GM04503 (cell line): ENCODE results near the gene COL18A1.
"Not testable (repeated sequence)": the region's sequence is repeated elsewhere in the genome, so short reads cannot be mapped to it uniquely, and the experiment has no call there.

Experiments used
- DNase-seq: peaks from one replicate; pipeline ENCODE4 v3.0.0-alpha.2; 2012; ENCODE audit warnings: low read depth

Gene COL18A1

DNA sequence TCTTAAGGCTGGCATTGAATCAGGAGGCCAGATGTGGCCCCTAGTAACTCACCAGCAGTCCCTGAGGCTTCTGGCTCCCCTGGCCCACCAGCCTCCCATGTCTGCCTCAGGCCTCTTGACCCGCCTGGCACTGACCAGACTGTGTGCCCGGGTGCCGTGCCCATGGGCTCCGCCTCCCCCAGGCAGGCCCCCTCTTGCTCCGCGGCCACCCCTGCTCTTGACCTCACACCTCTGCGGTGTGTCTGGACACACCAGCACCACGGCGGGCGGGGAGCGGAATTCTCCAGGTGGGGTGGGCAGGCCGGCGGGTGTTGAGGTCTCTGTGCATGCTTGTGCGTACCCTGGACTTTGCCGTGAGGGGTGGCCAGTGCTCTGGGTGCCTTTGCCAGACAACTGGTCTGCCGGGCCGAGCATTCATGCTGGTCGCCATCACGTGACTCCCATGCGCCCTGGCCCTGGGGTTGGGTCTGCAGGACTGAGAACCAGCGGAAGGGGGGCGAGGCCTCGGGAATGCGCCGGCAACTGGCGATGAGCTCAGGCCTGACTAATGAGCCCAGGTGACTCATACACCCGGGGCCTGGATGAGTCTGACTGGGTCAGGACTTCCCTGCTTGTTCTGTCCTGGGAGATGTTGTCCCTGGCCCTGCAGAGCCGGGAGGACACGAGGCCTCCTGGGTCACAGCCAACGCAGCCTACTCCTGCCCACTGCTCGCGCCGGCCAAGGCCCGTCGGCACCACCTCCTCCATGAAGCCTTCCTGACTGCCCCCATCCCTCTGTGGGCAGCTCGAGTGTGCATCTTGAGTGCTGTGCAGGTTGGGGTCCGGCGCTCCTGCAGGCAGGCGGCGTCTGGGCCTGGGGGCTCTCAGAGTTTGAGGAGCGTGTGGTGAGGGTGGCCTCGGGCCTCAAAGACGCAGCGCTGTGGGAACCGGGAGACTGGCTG is 22.6 kb downstream of the COL18A1 start:
- peak; percentile 85 for DNase-seq

DNA sequence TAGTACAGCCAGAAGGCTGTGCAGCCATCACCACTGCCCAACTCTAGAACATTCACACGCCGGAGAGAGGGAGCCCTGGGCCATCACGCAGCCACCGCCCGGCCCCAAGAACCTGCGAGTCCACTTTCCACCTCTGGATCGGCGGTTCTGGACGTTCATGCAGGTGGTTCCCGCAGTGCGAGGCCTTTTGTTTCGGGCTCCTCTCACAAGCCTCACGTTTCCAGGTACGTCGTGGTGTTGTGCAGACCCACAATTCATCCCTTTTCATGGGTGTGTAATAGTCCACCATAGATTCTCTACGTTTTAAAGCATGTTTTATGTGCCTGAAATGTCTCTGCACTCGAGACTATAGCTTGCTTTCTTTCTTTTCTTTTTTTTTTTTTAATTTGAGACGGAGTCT is 23.6 kb downstream of the COL18A1 start:
- DNase-seq: no peak

DNA sequence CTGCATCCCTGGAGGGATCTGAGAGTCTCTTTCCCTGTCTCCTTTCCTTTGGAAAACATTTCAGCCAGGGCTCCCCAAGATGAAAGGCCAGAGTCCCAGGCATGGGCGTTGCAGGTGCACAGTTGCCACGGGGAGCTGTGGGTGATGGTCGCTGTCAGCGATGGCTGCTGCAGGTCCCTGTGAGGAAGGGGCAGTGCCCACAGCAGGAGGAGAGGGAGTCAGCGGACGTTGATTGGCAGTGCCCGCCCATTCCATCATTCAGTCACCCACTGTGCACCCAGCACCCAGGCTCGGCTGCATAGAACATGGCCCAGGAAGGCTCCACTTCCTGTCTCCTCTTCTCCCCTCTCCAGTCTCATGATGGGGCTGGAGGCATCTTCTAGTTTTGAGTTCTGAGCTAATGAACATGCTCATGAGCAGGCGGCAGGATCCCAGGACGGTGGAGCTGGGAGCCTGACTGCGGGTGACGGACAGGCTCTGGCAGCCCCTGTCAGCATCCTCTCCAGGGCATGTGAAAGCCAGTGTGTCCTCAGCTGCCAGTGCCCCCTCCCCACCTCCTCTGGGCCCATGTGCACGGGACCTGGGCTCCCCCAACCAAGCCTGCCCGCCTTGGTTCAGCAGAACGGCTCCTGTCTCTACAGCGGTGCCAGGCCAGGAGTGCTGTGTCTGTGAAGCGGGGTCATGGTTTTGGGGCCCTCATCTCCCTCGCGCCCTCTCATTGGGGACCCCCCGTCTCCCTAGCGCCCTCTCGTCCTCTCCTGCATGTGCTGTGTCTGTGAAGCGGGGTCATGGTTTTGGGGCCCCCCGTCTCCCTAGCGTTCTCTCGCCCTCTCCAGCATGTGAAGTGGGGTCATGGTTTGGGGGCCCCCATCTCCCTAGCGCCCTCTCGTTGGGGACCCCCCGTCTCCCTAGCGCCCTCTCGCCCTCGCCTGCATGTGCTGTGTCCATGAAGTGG is 24.5 kb downstream of the COL18A1 start:
- no peak for DNase-seq

DNA sequence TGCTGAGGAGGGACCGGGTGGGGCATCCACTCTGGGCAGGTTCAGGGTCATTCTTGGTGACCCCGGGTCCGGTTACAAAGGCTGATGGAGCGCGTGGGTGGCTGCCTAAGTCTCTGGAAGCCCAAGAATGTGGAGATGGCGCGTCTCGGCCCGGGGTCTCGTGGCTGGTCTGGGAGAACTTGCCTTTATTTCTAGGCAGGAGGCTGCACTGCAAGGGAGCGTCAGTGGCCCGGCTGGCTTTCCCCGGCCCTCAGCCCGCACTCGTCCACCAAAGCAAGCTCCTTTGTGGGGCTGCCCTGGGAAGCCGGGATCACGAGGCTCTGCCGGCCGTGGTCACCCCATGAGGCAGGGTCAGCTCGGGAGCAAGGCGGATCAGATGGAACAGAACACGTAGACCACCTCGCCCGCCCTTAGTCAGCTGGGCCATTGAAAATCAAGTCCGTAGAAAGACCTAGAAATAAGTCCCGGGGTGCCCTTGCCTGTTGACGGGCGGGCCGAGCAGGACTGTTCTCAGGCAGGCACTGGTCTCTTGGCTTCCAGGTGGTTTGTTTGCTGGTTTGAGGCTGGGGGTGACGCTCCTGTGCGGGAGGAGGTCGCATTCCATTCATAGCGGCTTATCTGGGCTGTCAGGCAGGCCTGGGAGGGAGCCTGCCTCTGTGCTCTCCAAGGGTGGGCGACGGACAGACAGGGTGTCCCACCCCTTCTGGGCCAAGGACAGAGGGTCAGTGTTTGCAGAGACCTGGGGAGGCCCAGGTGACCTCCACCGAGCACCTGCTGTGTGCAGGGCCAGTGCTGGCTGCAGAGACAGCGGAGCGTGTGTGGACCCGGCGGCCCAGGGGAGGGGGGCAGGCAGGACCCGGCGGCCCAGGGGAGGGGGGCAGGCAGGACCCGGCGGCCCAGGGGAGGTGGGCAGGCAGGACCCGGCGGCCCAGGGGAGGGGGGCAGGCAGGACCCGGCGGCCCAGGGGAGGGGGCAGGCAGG is 25.8 kb downstream of the COL18A1 start:
- DNase-seq: no peak

DNA sequence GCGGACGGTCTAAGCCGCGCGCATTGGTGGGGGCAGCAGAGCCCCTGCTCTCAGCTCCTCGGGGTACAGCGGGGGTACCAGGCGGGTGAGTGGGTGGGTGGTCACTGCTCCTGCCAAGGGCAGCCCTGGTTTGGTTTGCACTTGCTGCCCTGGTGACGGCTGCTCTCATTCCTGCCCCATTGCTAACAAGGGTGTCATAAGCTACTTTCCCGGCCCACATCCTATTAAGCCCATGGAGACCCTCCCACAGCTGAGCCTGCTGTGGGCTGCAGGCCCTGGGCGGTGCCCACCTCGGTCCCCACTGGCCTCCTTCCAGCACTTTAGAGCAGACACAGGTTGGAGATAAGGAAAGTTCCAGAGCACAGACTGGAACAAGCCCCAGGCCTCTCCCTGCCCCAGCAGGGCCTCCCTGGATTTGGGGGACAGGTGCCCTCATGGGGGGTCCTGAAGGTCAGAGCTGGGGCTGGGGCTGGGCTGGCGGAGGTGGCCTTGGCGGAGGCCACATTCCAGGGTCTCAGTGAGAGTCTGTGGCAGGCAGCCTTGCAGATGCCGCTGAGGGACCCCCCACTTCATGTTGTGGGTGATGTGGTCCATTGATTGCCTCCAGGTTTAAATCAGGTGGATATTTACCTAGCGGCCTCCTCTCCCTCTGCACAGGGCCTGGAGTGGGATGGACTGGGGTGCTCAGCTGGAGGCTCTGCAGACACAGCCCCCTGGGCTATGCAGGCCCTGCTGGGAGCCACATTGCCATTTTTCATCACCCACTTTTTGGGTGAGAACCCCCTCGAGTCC is 27.0 kb downstream of the COL18A1 start:
- no peak for DNase-seq

DNA sequence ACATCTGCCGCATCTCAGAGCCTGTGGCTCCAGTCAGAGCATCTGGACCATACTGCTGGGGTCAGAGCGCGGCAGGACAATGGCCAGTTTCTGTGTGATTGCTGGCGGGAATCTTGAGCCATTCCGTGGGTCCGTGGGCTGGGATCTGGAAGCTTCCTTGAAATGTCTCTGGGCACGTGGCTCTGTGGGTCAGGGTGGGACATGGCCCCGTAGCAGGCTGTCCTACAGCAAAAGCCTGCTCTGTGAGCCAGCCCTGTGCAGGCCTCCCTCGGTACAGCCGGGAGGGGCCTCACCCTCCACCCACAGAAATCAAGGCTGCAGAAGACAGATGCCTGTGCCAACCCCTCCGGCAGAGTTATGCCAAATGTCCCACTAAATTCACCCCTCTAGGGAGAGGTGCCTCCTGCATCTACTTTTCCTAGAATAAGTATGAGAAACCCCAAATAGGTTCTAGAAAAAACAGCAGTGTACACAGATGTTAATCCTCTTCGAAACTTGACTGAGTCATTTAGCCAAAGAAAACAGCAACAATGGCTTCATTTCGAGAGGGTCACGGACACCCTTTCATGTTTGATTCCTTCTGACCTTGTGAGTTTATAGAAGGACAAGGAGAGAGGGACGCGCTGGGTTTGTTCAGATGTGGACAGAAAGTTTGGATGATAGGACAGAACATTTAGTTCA is 27.8 kb downstream of the COL18A1 start:
- no peak for DNase-seq

DNA sequence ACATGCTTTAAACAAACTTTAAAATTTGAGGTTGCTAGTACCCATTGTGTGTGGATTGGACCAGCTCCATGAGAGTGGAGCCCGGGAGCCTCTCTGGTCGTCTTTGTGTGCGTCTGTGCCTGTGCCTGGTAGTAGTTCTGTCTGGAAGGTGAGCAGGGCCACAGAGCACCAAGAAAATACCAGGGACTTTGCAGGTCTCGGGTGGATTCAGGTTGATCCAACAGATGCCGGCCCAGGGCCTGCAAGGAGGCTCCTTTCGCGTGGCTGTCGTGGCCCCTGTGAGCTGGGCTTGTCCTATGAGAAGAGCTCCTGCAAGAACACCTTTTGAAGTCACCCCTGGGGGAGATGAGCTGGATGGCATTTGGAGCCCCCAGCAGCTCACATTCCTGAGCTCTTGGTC is 28.3 kb downstream of the COL18A1 start:
- DNase-seq: no peak

DNA sequence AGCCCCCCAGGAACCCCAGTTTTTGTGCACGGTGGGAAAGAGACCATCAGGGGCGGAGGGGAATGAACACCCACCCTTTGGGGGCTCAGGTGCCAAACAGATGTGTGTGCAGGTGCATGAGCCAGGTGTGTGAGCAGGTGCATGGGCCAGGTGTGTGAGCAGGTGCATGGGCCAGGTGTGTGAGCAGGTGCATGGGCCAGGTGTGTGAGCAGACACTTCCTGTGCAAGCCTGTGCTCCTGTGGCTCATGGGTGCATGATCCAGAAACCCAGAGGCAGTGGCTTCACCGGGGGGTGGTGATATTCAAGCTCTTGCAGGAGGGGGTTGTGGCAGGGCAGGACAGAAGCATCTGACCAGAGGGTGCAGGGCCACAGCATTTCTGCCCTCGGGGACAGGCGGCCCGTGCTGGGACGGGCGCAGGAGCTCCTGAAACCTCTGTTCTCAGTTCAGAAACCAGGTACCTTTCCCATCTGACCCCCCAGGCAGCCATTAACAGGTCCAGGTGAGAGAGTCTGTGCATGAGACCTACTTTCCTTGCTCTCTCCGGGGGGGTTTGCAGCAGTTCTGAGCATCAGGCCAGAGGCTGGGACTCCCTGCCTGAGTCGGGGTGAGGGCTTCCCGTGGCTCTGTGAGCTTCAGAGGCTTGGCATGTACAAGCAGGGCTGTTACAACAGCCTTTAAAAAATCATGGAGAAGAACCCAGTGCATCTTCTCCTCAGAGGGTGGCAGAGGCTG is 29.1 kb downstream of the COL18A1 start:
- DNase-seq: no peak

DNA sequence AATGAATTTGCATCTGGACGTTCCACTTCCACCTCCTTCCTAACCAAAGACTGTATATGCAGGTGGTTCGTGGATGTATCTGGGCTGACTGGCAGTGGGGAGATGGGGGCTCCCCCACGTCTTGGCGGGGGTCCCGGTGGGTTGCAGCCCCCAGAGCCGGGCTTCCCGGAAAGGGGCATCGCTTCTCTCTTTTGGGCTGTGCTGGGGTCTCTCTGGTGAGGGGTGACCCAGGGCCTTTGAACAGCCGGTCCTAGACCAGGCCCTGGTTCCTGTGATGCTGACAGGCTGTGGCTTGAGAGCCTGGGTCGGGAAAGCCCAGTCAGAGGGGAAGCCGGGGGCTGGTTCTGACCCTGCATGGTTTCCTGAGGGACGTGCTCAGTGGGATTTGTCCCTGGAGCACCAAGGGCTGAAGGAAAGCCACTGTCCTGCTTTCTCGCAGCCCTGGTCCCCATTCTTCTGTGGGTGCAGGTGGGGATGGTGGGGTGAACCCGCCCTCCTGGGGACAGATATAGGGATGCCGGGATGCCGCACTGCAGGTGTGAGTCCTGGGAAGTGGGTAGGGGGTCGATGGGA is 29.8 kb downstream of the COL18A1 start:
- DNase-seq: no peak

DNA sequence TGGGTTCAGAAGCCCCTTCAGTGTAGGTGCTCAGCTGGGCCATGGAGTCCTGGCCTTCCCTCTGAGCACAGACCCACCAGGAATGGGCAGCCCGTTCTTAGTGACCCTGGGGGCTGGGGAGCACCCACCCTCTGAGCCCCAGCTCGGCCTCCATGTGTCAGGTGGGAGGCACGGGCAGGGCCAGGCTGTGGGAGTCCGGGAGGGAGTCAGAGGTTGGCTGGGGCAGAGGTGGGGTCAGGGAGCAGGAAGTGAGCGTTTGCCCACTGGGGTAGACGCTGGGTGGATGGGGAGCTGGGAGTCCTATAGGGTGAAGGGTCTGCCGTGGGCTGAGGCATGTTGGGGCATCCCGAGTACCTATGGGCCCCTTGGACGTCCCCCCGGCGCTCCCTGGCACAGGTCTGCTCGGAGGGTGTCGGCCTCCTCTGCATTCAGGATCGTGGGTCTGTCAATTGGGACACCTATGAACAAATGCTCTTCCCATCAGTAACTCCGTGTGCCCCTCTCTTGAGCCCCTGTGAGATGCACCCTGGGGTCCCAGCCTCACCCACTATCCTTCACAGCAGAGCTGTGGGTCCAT is 30.5 kb downstream of the COL18A1 start:
- no peak for DNase-seq

DNA sequence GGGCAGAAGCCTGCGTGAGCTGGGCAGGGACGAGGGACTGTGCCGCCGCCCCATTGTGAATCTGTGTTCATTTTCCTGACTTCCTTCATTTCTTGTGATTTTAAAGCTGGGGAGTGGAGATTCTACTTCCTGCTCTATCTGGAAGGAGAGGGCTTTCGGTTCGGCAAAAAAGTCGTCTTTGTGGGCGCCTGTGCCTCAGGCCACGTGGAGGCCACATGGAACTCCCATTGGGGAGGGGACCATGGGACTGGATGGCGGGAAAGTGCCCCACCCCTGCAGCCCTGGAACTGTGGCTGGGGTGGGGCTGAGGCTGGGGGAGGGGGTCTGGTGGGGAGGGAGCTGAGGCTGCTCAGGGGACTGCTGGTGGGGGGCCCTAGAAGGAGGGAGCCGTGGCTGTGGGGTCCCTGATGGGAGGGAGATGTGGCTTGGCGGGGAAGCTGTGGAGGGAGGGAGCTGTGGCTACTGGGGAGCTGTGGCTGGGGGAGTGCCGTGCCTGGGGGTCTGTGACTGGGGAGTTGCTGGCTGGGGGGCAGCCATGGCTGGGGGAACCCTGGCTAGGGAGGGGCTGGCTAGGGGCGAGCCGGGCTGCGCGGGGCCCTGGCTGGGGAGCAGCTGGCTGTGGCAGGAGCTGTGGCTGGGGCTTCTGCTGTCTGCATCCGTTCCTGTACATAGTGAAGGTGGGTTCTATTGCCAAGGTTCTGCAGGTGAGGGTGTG is 31.5 kb downstream of the COL18A1 start:
- no peak for DNase-seq

DNA sequence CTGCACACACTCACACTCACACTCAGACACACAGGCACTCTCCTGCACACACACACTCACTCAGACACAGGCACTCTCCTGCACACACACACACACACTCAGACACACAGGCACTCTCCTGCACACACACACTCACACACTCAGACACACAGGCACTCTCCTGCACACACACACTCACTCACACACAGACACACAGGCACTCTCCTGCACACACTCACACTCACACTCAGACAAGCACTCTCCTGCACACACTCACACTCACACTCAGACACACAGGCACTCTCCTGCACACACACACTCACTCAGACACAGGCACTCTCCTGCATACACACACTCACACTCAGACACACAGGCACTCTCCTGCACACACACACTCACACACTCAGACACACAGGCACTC is 32.9 kb downstream of the COL18A1 start:
- not testable (repeated sequence) for DNase-seq

DNA sequence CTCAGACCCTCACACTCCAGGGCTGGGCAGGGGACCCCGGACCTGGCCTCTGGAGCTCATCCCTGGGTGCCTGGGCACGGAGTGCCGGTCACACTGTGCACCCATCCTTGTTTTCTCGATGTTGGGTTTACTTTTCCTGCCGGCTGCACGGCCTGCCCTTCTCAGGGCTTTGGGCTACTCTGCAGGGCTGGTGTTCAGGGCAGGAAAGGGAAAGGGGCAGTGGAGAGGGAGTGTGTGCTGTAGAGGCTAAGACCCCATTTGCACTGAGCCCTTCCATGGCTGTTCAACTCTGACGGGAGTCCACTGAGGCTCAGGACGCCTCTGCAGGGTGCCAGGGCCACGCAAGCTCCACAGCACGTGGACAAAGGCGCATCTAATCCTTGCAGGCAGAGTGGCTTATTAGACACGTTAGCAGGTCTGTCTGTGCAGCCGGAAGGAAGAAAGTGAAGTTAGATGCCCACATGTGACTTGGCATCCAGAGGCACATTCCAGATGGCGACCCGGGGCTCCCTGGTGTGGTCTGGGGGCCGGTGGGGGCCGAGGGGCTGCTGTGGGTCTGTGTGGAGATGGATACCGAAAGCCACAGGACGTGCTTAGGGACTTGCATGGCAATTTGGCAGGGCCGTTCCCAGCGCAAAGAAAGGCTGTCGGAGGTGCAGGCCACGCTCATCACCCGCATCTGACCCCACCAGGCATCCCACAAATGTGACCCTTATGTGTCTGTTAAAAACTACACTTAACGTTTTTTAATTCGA is 33.6 kb downstream of the COL18A1 start:
- DNase-seq: no peak

DNA sequence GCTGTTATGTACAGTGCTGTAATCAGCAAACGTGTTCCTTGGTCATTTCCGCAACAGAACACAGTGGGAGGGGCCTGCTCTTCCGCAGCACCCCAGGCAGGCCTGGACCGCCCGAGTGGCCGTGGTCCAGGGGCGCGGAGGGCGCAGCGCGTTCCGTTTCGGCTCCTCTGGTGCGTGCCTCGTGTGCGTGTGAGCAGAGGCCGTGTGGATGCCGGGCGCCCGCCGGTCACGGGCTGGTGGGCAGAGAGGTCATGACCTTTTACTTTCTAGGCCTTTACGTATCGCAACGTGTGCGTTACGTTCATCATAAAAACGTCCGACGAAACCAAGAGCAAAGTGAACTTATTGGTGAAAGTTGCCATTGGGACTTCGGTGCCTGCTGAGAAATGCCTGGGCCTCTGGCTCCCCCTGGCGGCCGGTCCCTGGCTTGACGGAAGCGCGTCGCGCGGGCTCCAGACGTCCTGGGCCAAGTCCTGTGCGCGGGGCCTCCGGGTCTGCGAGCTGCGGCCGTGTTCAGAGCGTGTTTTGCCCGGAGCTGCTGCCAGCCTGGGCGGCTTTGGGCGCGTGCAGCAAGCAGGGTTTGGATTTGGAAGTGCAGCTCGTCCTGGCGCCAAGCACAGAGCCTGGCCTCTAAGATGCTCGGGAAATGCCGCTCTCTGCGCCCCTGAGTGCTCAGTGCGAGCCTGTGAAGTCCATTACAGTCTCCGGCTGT is 34.4 kb downstream of the COL18A1 start:
- peak; percentile 65 for DNase-seq

DNA sequence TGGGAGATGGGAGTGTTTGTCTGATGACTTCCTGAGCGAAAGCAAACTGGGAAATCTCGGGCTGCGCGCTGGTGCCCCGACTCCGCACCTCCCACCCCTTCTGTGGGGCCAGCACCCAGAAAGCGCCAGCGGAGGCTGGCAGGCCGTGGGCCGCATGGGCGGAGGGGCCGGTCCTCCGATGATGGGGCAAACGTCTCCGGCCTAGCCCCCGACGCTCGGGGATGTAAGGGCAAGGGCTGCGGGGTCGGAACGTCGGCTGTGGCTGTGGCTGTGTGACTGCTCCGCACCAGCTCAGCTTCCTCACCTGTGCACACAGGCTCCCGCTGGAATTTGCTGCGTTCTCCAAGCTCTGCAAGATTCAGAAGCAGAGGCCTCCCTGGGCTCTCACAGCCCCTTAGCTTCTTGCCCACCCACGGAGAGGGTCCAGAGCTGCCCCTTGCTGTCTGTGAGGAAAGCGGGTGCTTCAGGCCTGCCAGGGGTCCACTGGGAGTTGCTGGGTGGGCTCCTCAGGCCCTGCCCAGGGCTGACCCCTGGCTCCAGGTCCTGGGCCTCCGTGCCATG is 35.0 kb downstream of the COL18A1 start:
- DNase-seq: no peak

DNA sequence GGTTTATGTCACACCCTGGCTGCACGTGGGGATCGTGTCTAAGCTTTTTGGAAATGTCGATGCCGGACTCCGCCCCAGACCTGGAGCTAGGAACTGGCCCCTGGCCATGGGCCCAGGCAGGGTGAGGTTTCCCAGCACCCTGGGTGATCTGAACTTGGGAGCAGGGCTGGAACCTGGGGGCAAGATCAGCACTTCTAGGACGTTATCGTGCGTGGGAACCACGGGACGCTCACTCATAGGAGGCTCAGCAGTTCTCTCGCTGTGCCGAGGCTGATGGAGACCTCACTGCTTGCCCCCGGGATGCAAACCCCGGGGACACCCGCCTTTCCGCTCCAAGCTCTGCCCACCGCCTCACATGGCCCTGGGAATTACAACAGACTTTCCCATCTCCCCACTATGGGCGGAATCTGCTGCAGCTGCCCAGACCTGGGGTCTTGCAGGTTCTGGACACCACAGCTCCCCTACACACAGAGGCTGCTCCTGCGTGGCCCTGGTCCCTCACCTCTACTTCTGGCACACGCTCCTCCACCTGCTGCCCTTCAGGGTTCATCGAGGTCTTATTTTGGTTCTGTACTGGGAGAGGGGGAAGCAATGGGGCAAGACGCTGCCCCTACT is 35.9 kb downstream of the COL18A1 start:
- DNase-seq: no peak
